Kidney epithelial cell (primary cell): ENCODE measurements around the gene PYGO1. TPM values are rescaled to one million over a fixed set of nuclear protein-coding genes. Genes with fewer than 3 reads are reported as not detected.

Source experiments
- DNase-seq: peaks from one replicate; pipeline ENCODE4 v3.0.0-alpha.2; 2010; ENCODE audit warnings: low read depth
- H3K27me3 ChIP-seq: 2 replicates; pipeline ENCODE4 v1.6.0; 2011; ENCODE audit warnings: low read length; ENCODE audit not compliant: control insufficient read depth, insufficient read depth
- H3K36me3 ChIP-seq: 2 replicates; pipeline ENCODE4 v1.5.1; 2011; ENCODE audit warnings: low read length; ENCODE audit not compliant: control insufficient read depth, insufficient read depth
- H3K4me3 ChIP-seq: 2 replicates; pipeline ENCODE4 v1.5.1; 2011; ENCODE audit warnings: low read depth, mild to moderate bottlenecking, control low read depth, low read length
- total RNA-seq: library from RNA; depleted of rRNA; stranded (reverse); fragments of >200 nt; gene quantifications from 2 replicates; pipeline ENCODE4 v1.2.3, GENCODE V29; 2015
- TF ChIP-seq, protein P1 (sequence below): IDR thresholded peaks from 2 replicates; pipeline ENCODE4 v1.5.1; 2011; ENCODE audit warnings: mild to moderate bottlenecking, moderate library complexity, low read length, control low read depth, inconsistent platforms; ENCODE audit not compliant: insufficient read depth, poor library complexity, severe bottlenecking

The PYGO1 gene
- total RNA-seq, 1 donor from 2014 or later, result 10.3 TPM

DNA sequence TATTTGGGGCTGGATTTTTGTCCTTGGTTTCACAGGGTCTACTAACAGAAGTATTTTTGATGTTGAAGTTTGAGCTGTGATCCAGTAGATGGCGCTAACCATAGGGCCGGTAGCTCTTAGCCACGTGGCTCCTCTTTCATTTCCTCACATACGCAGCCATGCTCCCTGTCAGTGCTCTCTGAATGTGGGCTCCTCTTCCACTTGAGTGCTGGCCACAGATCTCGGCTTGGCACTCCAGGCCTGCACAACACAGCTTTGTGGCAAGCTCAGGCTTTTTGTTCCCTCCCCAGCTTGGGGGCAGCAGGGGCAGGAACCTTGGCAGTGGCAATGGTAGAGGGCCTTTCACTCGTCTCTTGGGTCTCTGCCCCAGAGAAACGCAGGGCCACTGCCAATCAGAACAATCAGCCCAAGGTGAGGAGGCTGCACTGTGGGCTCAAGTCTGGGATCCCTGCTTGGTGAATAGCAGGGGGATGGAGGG lies 61.5 kb downstream of the PYGO1 start:
- Histone ChIP-seq H3K27me3 (no peaks in the 10 kb centered on the region), H3K36me3 (no peaks in the 10 kb centered on the region), H3K4me3 (no peak overlapping the region)
- TF ChIP-seq, protein P1, sequence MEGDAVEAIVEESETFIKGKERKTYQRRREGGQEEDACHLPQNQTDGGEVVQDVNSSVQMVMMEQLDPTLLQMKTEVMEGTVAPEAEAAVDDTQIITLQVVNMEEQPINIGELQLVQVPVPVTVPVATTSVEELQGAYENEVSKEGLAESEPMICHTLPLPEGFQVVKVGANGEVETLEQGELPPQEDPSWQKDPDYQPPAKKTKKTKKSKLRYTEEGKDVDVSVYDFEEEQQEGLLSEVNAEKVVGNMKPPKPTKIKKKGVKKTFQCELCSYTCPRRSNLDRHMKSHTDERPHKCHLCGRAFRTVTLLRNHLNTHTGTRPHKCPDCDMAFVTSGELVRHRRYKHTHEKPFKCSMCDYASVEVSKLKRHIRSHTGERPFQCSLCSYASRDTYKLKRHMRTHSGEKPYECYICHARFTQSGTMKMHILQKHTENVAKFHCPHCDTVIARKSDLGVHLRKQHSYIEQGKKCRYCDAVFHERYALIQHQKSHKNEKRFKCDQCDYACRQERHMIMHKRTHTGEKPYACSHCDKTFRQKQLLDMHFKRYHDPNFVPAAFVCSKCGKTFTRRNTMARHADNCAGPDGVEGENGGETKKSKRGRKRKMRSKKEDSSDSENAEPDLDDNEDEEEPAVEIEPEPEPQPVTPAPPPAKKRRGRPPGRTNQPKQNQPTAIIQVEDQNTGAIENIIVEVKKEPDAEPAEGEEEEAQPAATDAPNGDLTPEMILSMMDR, result peak; percentile 67
- no peak for DNase-seq

DNA sequence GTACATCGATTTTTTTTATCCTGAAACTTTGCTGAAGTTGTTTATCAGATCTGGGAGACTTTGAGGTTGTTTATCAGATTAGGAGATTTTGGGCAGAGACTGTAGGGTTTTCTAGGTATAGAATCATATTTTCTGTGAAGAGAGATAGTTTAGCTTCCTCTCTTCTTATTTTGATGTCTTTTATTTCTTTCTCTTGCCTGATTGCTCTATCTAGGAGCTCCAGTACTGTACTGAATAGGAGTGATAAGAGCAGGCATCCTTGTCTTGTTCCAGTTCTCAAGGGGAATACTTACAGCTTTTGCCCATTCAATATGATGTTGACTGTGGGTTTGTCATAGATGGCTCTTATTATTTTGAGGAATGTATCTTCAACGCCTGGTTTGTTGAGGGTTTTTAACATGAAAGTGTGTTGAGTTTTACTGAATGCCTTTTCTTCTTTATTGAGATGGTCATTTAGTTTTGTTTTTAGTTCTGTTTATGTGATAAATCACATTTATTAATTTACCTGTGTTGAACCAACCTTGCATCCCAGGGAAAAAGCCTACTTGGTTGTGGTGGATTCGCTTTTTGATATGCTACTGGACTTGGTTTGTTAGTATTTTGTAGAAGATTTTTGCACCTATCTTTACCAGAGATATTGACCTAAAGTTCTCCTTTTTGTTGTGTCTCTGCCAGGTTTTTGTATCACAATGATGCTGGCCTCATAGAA lies 65.2 kb downstream of the PYGO1 start:
- Histone ChIP-seq H3K27me3 (no peaks in the 10 kb centered on the region), H3K4me3 (no peak overlapping the region), H3K36me3 (no peaks in the 10 kb centered on the region)
- no peak for DNase-seq
- TF ChIP-seq, protein P1, result no peak

DNA sequence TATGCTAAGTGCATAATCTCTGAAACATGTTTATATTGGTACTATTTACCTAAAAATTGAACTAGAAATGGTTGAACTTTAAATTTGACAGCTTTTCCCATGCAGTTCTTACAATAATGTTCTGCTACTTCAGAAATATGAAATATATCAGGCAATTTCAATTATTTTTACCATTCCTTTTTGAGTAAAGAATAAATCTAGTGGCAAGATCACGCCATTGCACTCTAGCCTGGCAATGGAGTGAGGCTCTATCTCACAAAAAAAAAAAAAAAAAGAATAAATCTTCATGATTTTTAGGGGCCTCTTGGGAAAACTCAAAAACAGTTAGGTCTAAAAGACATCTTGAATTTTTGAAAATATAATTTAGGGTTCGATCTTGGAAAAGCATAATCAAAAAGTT lies 69.5 kb downstream of the PYGO1 start:
- no peak for DNase-seq
- H3K27me3 ChIP-seq, result no peaks in the 10 kb centered on the region
- no peak overlapping the region for H3K4me3 ChIP-seq
- no peaks in the 10 kb centered on the region for H3K36me3 ChIP-seq
- TF ChIP-seq, protein P1, result peak; percentile 18

DNA sequence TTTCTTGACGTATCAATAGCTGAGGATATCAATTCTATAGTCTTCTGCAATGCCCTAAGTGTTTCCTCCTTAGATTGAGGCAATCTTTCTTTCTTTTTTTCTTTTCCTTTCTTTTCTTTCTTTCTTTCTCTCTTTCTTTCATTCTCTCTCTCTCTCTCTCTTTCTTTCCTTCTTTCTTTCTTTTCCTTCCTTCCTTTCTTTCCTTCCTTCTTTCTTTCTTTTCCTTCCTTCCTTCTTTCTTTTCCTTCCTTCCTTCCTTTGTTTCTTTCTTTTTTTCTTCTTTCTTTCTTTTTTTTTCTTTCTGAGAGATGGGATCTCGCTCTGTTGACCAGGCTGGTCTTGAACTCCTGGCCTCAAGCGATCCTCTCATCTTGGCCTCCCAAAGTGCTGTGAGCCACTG lies 70.1 kb downstream of the PYGO1 start:
- TF ChIP-seq, protein P1, result no peak
- no peaks in the 10 kb centered on the region for H3K27me3 ChIP-seq
- DNase-seq, result no peak
- H3K4me3 ChIP-seq, result no peak overlapping the region
- H3K36me3 ChIP-seq, result no peaks in the 10 kb centered on the region

DNA sequence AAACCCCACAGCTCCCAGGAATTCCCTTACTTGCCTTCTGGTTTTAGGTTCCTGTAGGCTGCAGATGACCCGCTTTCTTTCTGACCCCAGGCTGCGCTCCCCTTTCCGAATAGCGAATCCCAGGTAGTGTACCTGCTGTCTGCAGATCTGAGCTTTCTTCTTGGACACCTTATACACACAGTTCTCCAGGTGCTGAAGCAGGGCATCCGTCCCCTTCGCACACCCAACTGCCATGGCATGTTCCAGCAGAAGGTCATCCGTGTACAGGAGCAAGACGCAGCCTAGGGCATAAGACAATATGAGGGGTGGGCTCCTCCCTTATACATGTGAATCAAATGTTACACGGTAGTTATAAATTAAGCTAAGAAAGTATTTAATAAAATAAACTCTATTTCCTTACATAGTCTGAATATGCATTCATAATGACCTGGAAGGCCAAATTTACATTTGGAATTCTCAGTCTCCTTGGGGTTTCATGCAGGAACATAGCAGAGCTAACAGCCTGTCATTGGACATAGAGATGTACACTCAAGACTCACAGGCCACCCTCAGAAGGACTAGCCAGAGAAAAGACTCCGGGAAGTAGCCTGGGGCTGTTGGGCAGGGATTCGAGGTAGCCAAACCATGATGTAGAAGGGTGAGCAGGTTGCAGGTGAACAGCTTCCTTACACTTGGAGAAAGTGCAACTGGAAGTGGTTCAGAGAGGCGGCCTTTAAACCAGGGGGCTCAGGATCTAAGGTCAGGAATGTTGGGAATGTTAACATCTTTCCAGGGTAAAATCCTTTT lies 72.0 kb downstream of the PYGO1 start:
- TF ChIP-seq, protein P1, result no peak

More for the DNA sequence above, 72.0 kb downstream of the PYGO1 start:
- DNase-seq, result no peak
- H3K27me3 ChIP-seq, result no peaks in the 10 kb centered on the region
- H3K36me3 ChIP-seq, result no peaks in the 10 kb centered on the region
- no peak overlapping the region for H3K4me3 ChIP-seq
